NCI-H1694 treated with DMSO at 0.1 percent for 48 hours (cell line): ENCODE measurements around the gene FARP1.
"Not testable (repeated sequence)": the region's sequence is repeated elsewhere in the genome, so short reads cannot be mapped to it uniquely, and the experiment has no call there.

Experiments used
- DNase-seq: peaks from one replicate; lab custom pipeline; 2025; lab: John Stamatoyannopoulos, UW

Gene FARP1

DNA sequence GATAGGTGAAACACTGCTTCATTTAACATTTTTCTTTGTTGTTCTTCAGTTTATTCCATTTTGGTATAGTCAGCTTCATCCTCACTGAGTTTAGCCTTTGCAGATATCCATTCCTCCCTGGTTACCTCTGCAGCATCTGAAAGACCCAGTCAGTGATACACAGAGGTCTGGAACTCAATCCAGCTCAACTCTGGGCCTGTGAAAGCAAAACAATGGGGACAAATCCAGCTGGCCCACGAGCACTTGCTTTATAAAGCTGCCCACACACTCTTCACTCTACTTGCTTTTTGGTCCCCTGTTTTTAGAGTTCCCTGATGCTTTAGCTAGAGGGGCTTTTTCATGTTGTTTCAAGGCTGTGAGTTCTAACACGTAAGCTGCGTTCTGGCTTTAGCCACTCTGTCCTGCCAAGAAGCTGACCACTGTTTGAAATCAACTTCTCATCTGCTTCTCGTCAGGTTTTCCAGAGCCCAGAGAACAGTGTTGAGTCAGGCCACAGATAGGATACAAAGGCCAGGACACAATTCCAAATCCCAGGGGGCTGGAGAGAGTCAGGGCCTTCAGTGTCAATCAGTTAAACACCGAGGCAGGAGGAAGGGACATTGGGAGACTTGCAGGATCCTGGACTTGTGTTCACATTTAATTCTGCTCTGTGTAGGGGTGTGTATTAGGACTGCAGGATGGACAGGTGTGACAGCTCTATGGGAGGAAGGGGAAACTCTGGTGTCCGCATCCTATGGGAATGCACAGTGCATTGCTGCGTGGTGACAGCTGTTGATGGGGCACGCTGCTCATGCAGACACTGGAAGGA is 117.7 kb downstream of the FARP1 start:
- DNase-seq, result no peak

DNA sequence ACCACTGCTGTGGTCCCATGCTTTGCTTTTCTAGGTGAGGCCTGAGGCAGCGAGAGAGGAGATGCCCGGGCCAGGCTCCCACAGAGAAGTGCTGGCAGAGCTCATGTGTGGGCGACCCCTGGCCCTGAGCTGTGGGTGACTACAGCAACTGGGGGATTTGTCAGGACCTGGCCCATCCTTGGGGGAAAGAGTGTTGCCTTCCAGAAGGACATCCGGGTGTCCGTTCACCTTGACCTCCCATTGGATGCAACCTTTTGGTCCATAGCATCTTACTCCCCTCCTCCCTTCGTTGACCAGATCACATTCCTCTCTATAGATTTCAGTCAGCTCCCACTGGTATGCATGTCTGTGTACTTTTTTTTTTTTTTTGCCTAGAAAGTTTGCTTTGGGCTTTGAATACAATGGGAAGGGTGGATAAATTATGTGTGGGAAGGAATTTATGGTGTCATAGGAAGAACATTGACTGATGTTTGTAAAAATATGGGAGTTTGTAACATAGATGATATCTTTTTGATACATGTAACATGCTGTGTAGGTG is 118.3 kb downstream of the FARP1 start:
- DNase-seq, result no peak

DNA sequence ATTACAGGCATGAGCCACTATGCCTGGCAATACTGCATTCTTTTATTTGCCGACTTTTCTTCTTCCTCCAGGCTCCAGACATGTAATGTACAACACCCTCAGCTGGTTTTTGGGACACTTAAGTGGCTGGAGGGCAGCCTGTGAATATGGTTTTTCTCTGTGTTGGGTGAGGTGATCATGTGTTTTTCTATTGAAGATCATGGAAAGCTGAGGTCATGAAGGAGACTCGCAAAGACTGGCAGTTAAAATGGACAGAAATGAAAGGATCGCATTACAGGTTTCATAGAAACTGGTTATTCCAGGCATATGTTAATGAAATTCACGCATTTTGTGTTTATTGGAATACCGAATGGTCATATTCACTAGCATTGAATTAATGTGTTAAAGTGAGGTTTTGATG is 119.4 kb downstream of the FARP1 start:
- no peak for DNase-seq

DNA sequence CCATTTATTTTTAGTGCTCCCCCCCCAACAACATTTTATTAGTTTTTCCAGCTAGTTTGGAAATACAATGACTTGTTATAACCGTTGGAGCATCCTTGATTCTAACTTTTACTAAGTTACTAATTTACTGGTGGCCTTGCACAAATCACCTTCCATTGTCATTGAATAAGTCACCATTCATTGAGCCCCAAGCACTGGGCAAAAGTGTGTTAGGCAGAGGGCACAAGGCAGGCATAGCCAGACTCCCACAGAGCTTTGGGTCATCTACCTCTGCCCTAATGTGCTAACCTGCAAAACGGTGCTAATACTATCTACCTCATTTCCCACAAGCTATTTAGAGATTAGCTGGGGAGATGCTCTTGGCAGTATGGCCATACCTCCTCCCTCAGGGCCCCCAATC is 120.9 kb downstream of the FARP1 start:
- DNase-seq, result no peak

DNA sequence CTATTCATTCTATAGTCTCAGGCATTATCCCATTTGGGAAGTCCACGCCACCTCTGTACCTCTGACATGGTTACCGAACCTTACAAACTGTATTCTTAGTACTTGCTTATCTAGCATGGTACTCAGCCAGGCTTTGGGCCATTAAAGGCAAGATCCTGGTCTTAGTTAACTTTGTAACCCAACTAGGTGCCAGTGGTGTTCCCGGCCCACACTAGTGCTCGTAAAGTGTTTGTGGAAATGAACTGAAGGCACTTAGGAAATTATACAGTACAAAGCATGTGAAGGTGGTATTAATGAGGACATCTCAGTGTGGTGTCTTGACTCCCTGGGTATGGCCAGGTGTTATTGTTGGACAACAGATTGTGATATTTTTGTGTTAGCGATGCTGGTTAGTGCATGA is 122.0 kb downstream of the FARP1 start:
- no peak for DNase-seq

DNA sequence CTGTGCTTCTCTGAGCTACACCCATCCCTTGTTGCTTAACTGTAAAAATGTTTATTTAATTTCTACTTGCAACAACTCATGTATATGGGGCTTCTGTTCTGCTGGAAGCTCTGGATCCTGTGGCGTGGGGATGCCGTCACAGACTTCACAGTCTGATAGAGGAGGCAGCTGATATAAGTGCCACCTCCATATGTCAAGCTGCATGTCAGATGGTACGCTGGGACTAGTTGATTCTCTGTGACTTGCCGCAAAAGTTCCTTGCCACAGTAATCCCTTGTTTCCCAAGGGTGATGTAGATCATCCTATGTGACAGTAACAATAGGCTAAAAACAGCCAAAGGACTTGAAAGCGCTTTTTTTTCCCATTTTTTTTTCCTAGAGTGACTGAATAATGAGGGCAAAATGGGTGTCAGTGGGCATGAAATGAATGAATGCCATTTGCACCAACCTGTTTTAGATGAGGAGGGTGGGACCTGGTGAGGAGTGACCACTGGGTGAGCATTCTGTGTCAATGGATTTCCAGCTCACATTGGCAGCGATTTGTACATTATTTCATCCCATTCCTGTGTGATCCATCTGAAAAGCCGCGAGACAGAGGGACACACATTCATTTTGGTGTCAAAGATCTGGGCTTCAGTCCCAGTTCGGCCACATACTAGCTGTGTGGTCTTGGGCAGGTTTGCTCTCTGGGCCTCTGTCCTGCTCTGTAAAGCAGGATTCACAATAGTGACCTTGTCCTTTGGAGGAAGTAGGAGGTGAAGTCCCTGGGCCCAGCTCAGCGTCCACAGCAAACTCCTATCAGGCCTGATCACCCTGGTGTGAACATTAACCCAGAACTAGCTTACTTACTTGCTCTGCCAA is 123.0 kb downstream of the FARP1 start:
- DNase-seq, result no peak

DNA sequence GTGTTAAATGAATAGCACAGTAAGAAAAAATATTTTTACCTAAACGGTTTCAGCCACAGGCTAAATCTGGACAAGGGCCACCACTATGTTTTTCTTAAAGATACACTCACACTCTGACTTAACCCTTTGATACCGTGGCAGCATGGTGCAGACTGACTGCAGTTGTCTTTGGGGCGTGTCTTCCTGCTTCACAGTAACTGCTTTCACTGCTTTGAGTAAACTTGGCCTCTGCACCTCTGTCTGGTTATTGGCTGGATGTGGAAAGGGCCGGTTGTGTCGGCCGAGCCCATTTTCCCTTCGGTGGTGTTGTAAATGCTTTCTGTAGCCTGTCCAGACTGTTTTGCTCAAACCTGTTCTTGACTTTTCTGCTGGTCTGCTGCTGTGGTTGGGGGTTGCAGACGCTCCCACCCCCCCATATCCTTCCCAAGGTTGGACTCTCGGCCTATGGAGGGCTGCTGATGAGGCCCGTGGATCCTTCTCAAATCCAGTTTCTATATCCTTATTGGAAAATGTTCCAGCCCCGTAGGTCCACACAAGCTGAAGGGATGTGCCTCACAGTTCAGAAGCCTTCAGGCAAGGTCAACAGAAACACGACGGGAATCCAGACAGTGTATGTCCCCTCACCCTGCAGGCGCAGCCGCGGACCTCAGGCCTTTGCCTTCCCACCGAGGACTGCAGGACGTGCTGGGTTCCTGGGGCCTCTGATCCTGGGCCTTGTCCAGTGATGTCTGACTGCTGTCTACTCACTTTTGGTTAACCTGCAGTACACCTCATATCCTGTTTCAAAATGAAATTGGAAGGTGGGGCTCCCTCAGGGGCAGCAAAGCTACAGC is 124.4 kb downstream of the FARP1 start:
- DNase-seq, result no peak

DNA sequence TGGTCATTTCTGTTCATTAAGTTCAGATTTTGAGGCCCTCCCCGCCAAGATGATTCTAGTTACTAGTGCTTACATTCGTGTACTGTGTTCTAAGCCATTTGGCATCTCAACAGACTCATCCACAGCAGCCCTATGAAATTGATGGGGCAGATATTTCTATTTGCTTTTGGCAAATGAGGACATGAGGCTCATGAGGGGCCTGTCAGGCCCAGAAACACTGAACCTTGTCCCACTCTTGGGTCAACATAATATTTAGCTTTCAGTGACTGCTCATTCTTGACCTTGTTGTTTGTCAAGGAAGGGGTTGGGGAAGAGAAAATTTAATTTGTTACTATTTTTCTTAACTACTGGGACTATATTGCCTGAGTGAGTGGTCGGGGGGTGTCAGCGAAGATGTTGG is 126.5 kb downstream of the FARP1 start:
- DNase-seq, result no peak

DNA sequence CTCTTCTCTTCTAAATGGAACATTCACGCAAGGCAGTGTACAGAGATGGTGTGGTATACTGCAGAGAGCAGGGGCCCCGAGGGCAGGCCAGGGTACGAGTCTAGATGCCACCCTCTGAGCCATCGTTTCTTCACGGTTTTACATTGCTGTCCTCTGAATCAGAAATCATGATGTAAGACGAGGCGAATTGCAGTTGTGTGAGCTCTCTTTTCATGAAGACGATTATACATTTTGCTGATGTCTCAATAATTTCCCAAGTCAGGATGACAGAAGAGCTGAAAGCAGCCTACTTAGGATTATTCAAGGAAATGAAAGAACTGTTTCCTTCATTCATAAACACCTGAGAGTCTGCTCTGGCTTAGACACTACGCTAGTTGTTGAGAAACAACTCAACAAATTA is 127.9 kb downstream of the FARP1 start:
- no peak for DNase-seq

DNA sequence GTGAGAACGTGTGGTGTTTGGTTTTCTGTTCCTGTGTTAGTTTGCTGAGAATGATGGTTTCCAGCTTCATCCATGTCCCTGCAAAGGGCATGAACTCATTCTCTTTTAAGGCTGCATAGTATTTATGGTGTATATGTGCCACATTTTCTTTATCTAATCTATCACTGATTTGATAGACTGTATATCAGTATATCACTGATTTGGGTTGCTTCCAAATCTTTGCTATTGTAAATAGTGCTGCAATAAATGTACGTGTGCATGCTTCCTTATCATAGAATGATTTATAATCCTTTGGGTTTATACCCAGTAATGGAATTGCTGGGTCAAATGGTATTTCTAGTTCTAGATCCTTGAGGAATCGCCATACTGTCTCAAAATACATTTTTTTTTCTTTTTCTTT is 128.8 kb downstream of the FARP1 start:
- DNase-seq, result not testable (repeated sequence)

DNA sequence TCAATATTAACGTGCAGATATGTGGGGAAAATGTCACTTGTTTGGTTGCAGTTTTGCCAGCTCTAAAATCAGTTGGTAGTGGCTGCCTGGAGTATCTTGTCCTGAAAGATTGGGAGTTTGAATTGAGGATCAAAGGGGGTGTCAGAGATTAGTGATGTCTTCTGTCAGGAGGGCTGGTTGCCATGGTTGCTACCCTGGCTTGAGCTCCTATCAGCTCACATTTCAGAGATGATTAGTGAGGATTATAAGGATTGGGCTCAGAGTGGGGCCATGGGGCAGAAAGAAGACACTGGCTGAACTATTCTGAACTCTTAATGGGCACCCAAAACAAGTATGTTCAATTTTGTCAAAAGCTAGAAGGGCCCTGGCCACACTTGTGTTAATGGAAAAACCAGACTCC is 129.7 kb downstream of the FARP1 start:
- no peak for DNase-seq

DNA sequence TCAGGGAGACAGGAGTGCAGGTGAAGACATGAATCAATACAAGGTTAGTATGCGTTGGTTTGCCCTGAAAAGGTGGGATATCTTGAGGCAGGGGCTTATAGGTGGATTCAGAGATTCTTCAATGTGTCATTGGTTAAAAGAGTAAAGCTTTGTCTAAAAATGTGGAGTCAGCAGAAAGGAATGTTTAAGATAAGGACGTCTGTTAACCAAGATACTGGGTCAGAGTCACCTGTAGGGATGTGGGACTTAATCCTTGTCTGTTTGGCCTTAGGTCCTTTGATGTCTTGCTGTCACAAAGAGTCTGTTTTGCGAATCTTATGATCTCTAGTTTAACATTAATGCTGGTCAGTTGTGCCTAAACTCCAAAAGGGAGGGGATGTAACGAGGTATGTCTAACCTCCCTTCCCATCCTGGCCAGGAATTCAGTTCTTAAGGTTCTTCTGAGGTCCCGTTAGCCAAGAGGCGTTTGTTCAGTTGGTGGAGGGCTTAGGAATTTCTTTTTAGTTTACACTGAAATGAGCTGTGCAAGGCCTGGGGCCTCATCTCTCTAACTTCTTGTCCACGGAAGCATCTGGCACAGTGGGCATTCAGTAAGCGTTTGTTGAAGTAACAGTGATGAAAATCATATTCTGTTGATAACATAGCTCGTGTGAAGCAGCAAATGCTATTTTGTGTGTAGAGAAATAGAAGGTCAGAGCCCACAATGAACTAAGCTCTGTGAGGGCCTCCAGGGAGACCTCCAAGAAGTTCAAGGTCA is 130.4 kb downstream of the FARP1 start:
- DNase-seq, result no peak

DNA sequence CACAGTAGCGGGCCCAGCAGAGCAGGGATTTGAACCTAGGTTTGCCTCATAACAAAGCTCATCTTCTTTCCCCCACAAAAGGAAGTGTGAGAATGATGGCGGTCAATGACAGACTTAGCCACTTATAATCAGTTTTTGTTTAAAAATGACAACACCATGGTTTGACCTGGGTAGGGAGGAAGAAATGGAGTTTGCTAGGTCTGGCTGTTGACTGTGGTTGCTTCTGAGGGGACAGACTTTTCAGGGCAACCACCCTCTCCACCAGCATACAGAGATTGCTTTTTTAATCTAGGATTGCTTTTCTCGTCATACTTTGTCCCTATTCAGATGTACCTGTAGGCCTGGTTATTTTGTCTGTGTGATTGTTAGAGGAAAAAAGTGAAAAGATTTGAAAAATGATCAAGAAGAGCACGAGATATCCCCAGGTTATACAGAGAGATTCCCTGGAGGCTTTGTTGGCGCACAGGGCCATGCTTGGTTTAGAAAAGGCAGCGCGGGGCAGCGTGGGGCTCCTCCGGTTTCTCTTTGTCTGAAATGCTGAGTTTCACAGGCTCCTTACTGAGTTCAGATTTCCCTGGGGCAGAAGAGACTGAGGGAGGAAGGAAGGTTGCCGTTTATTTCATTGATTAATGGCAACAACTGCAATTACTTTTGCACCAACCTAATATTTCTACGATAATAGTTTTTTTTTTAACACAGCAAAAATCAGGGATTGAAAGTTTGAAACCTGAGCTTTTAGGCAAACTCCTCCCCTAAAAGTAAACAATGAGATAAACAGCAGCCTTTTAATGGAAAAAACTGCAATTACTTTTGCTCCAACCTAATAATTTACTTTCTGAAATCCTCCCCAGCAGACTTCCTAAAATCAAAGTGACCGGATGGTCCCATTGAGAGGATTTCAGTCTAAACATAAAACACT is 131.2 kb downstream of the FARP1 start:
- no peak for DNase-seq

DNA sequence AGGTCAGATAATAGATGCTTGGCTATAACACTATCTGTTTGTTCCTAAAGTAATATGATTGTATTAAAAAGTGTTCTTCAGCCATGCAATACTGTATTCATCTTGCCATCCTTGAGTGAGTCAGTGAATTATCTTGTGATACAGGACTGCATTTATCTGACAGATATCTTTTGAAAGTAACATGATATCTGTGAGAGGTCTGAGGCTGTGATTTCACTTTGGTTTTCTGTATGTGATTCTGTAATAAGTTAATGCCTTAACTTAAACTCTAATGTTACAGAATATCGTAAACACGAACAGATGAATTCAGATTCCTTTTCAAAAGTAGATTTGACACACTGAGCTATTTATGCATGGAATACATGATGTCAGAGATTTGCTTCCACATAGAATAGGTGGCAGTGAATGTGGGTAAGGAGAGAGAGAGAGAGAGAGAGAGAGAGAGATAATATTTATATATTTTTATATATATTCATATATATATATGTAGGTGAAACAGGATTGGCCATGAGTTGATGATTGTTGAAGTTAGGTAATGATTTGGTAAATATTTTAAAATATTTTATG is 132.1 kb downstream of the FARP1 start:
- no peak for DNase-seq

DNA sequence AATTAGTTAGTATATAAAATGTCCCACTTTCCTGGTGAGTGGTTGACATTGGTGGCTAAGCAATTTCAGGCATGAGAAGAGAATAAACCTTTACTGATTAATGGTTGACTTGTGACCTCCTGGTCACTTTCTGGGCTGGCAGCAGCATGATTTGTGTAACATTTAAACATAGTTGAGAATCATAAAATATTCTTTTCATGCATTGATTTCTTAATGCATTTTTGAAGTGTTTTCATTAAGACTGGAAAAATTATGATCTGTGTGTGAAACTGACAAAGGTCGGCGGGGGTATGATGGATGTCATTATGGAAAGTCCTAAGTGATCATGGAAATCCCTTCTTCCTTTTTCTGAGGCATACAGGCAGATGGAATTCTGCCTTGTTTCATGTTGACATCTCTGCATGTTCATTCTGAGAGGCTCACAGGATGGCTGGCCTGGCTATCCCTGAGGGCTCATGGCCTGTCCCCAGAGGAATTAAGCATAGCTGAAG is 132.8 kb downstream of the FARP1 start:
- no peak for DNase-seq

DNA sequence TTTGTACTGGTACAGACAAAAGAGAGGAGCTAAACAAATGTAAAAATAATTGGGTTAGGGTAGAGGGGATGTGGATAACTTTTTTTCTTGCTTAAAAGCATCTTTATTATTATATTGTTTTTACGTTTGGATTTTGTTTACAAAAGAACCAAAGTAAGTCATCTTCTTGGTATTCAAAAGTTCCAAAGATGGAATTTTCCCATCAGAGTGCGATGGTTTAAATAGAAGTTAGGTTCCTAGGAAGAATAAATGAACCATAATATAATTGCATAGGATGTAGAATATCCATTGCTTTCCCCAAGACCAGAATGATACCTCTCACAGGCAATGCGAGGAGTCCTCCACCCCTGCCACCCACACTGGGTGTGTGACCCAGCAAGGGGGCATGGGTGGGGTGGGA is 133.6 kb downstream of the FARP1 start:
- DNase-seq, result no peak

DNA sequence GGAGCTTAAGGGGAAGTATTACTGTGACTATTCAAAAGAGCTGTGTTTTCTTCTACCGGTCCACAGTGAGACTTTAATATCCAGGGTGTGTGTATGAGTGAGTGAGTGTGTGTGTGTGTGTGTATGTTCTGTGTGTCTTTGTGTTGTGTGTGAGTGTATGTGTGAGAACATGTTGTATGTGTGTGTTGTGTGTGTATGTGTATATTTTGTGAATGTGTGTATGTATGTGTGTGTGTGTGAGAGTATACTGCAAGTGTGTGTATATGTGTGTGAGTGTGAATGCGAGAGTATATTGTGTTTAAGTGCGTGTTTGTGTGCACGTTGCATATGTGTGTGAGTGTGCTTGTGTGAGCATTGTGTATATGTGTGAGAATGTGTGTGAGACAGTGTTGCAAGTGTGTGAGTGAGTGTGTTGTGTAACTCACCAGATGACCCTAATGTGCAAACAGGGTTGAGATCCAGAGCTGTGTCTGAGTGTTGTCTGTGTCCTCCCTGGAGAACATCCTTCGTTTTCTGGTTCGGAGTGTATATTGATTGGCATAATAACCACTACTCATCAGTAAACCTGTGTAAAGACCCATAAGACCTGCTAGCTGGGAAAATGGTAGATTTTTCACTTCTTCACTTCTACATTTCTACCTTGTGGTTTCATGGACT is 135.3 kb downstream of the FARP1 start:
- DNase-seq, result no peak

DNA sequence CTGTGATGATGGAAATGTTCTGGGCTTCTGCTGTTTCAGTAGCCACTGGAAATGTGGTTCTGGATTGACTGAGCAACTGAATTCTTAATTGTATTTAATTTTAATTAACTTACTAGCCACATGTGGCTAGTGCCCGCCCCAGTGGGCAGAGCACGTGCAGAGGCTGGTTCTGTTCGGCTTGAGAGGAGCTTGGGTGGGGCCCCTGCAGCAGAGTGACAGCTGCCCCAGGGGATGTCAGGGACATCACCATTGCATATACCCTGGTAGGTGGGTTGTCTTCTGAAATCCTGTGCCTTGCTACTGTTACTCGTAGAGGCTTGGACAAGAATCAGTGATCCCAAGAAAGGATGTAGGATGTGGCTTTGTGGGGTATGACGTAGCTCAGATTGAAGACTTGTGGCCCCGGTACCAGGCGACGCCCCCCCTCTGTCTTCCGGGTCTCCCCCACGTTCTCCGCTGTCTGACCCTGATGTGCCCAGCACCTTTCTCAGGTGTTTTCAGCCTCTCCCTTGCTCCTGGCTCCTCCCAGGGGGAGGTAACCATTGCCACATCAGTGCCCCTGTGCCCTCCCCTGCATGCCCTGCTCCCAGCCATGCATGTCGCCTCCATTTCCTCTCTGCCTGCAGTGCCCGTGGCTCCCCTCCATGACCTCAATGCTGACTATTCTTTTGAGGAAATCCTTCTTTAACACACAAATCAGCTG is 136.7 kb downstream of the FARP1 start:
- no peak for DNase-seq

DNA sequence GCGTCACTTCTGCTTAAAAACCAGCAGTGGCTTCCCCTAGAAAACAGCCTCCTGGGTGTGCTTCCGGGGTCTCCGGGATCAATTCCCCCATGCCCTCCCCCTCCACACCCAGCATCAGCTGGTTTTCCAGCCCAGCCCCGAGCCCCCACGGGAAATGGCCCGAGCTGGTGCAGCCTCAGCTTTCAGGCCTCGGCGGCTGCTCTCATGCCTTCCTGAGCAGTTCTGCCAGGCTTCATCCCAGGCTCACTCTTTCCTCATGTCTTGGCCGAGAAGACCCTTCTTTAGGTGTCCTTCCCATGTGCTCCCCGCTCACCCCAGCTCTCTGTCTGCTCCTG is 137.2 kb downstream of the FARP1 start:
- no peak for DNase-seq
